Fibroblast of lung (primary cell): Measurements from ENCODE around the gene RNF32. TPM values are rescaled to one million over a fixed set of nuclear protein-coding genes. Genes with fewer than 3 reads are reported as not detected.
A peak's percentile ranks its signal among the peaks of the same experiment; 100 is the strongest.

ENCODE experiments used
- DNase-seq, 2 donors: peaks; one replicate each; pipeline versions ENCODE4 v3.0.0 to v3.0.0-alpha.2; 2010; ENCODE audit warnings: low read depth in 2 of 2
- H2AFZ ChIP-seq: 2 replicates; pipeline ENCODE4 v1.5.1; 2012; ENCODE audit warnings: low read length, control low read depth, inconsistent platforms
- H3K27ac ChIP-seq: 2 replicates; pipeline ENCODE4 v1.5.1; 2011; ENCODE audit warnings: low read length, control low read depth; ENCODE audit not compliant: insufficient read depth
- H3K27me3 ChIP-seq: 2 replicates; pipeline ENCODE4 v1.5.1; 2011; ENCODE audit warnings: mild to moderate bottlenecking, low read length; ENCODE audit not compliant: control insufficient read depth, insufficient read depth
- H3K36me3 ChIP-seq: 2 replicates; pipeline ENCODE4 v1.5.1; 2011; ENCODE audit warnings: low read length; ENCODE audit not compliant: control insufficient read depth, insufficient read depth
- H3K4me1 ChIP-seq: 2 replicates; pipeline ENCODE4 v1.5.1; 2011; ENCODE audit warnings: low read length; ENCODE audit not compliant: control insufficient read depth, insufficient read depth; ENCODE audit errors: extremely low read depth
- H3K4me2 ChIP-seq: 2 replicates; pipeline ENCODE4 v1.5.1; 2011; ENCODE audit warnings: low read length, control low read depth; ENCODE audit not compliant: insufficient read depth; ENCODE audit errors: extremely low read depth
- H3K4me3 ChIP-seq, 4 experiments: fragments of 200-600 bp in 1 of 4; sonication (generic) in 1 of 4; replicated peaks in 1 of 4; 2 replicates each; pipeline ENCODE4 v1.5.1; 2011 to 2016; ENCODE audit warnings: low read length in 4 of 4, low read depth in 3 of 4, mild to moderate bottlenecking in 3 of 4, control low read depth in 2 of 4, inconsistent platforms in 1 of 4, mixed read lengths in 1 of 4; ENCODE audit not compliant: insufficient read depth in 1 of 4; ENCODE audit errors: control extremely low read depth in 1 of 4
- H3K79me2 ChIP-seq: 2 replicates; pipeline ENCODE4 v1.5.1; 2012; ENCODE audit warnings: mild to moderate bottlenecking, low read length, inconsistent platforms; ENCODE audit not compliant: control insufficient read depth, insufficient read depth
- H3K9ac ChIP-seq: 2 replicates; pipeline ENCODE4 v1.5.1; 2011; ENCODE audit warnings: mild to moderate bottlenecking, low read length, control low read depth; ENCODE audit not compliant: insufficient read depth
- H3K9me3 ChIP-seq: 2 replicates; pipeline ENCODE4 v1.5.1; 2012; ENCODE audit warnings: low read depth, low read length; ENCODE audit not compliant: control insufficient read depth, insufficient read depth
- H4K20me1 ChIP-seq: 2 replicates; pipeline ENCODE4 v1.5.1; 2011; ENCODE audit warnings: low read length; ENCODE audit not compliant: control insufficient read depth, insufficient read depth; ENCODE audit errors: extremely low read depth
- EZH2 ChIP-seq: IDR thresholded peaks from 2 replicates; pipeline ENCODE4 v1.5.1; 2012; ENCODE audit warnings: low read length, control low read depth, mild to moderate bottlenecking; ENCODE audit errors: missing control alignments
- polyA plus RNA-seq, 2 donors: library from polyadenylated mRNA; depleted of rRNA in 1 of 2; stranded (reverse) in 1 of 2; unstranded in 1 of 2; fragments of >200 nt; gene quantifications; 2 replicates each; pipeline ENCODE4 v1.2.1, GENCODE V29; 2011 to 2012; ENCODE audit warnings: missing spikeins in 1 of 2
- total RNA-seq: library from RNA; depleted of rRNA; stranded (reverse); fragments of >200 nt; gene quantifications from 2 replicates; pipeline ENCODE4 v1.2.1, GENCODE V29; 2014
- TF ChIP-seq, protein P1 (sequence below), 2 donors: IDR thresholded peaks in 1 of 2; conservative IDR thresholded peaks in 1 of 2; 1 replicate in 1 of 2; 2 replicates in 1 of 2; pipeline ENCODE4 v1.5.1; 2011 to 2012; ENCODE audit warnings: low read length in 2 of 2, control low read depth in 1 of 2, inconsistent platforms in 1 of 2, low read depth in 1 of 2, mild to moderate bottlenecking in 1 of 2

The RNF32 gene
- total and polyA plus RNA-seq, 2 donors (not counting 1 experiment from before 2014, with no cell fraction given): 0.91 to 2.8 TPM

GRCh38 chr7:156722043-156722826, 81.7 kb downstream of the RNF32 start:
- no peaks in the 10 kb centered on the region for H4K20me1 ChIP-seq
- no peak overlapping the region for H3K4me3 ChIP-seq
- no peaks in the 10 kb centered on the region for H3K27me3 ChIP-seq
- no peak overlapping the region for H2AFZ ChIP-seq
- no peaks in the 10 kb centered on the region for H3K79me2 ChIP-seq
- TF ChIP-seq EZH2: no peak
- TF ChIP-seq, protein P1, sequence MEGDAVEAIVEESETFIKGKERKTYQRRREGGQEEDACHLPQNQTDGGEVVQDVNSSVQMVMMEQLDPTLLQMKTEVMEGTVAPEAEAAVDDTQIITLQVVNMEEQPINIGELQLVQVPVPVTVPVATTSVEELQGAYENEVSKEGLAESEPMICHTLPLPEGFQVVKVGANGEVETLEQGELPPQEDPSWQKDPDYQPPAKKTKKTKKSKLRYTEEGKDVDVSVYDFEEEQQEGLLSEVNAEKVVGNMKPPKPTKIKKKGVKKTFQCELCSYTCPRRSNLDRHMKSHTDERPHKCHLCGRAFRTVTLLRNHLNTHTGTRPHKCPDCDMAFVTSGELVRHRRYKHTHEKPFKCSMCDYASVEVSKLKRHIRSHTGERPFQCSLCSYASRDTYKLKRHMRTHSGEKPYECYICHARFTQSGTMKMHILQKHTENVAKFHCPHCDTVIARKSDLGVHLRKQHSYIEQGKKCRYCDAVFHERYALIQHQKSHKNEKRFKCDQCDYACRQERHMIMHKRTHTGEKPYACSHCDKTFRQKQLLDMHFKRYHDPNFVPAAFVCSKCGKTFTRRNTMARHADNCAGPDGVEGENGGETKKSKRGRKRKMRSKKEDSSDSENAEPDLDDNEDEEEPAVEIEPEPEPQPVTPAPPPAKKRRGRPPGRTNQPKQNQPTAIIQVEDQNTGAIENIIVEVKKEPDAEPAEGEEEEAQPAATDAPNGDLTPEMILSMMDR (conservative IDR thresholded peaks at IDR 0.05 in 1 of 2, IDR thresholded peaks at IDR 0.05 in 1 of 2; ENCODE audit: low read depth in 1 of 2, low read length in 2 of 2): no peak
- no peak overlapping the region for H3K9ac ChIP-seq
- H3K36me3 ChIP-seq: no peaks in the 10 kb centered on the region
- DNase-seq: peak; percentile 33 to 45
- no peak overlapping the region for H3K27ac ChIP-seq
- no peaks in the 10 kb centered on the region for H3K4me1 ChIP-seq
- no peaks in the 10 kb centered on the region for H3K9me3 ChIP-seq
- H3K4me2 ChIP-seq: no peak overlapping the region

- DNase-seq: peak; percentile 72 to 91
- Histone ChIP-seq H3K4me2 (peak overlapping the region; percentile 29), H3K4me3 (no peak overlapping the region), H3K27ac (no peak overlapping the region), H3K79me2 (no peaks in the 10 kb centered on the region), H3K4me1 (no peaks in the 10 kb centered on the region), H3K36me3 (no peaks in the 10 kb centered on the region), H3K27me3 (no peaks in the 10 kb centered on the region), H4K20me1 (no peaks in the 10 kb centered on the region), H3K9me3 (no peaks in the 10 kb centered on the region), H3K9ac (no peak overlapping the region), H2AFZ (peak overlapping the region; percentile 7)
- TF ChIP-seq, protein P1 (conservative IDR thresholded peaks at IDR 0.05 in 1 of 2, IDR thresholded peaks at IDR 0.05 in 1 of 2; ENCODE audit: low read depth in 1 of 2, low read length in 2 of 2): no peak
- no peak for TF ChIP-seq EZH2
These were observed 84.5 kb downstream of the RNF32 start for GRCh38 chr7:156725073-156725472.

DNA sequence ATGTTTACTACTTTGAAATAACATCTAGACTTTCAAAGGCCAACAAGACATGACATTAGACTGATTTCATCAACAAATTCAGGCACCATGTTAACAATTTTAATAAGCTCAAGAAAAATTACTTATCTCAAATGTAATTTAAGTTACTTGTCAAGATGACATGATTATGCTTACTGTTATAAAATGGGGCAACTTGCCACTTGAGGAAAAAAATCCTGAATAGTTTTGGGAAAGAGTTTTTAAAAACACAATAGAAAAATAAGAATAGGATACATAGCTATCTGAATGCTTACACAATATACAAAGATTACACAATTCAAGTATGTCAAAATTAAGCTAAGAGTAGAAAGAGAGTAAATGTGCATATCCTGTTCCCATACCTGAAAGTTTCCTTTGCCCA, 85.4 kb downstream of the RNF32 start:
- Histone ChIP-seq H2AFZ (no peak overlapping the region), H3K9ac (no peak overlapping the region), H3K9me3 (no peaks in the 10 kb centered on the region), H3K4me3 (no peak overlapping the region), H3K4me1 (no peaks in the 10 kb centered on the region), H3K79me2 (no peaks in the 10 kb centered on the region), H3K27me3 (no peaks in the 10 kb centered on the region), H3K36me3 (no peaks in the 10 kb centered on the region), H3K4me2 (no peak overlapping the region), H4K20me1 (no peaks in the 10 kb centered on the region), H3K27ac (no peak overlapping the region)
- no peak for TF ChIP-seq EZH2
- TF ChIP-seq, protein P1 (conservative IDR thresholded peaks at IDR 0.05 in 1 of 2, IDR thresholded peaks at IDR 0.05 in 1 of 2; ENCODE audit: low read depth in 1 of 2, low read length in 2 of 2): no peak
- DNase-seq: peak in 1 of 2 donors; percentile 31
